Right hindlimb (tissue), 1 donor: Measurements from ENCODE around the gene DPYSL3.

ENCODE experiments used
- DNase-seq: peaks from one replicate; pipeline ENCODE4 v3.0.0-alpha.2; 2018

Gene DPYSL3

DNA sequence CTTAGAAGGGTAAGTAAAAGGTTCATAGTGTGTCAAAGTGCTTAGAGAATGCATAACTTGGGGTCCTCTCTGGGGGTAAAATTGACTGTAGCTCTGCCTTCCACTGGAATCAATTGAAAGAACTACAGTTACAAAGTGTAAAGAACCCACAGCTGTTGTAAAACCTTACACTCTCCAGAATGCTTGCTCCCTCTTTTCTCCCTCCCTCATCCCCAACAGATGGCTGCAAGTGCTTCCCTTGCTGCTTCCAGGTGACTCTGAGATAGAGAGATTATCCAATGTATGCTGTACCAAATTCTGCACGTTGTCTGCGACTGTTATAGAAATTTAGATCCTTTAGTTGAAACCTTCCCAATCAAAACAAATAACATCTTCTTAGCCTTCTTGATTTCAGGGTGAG is 149.1 kb downstream of the DPYSL3 start:
- no peak for DNase-seq

DNA sequence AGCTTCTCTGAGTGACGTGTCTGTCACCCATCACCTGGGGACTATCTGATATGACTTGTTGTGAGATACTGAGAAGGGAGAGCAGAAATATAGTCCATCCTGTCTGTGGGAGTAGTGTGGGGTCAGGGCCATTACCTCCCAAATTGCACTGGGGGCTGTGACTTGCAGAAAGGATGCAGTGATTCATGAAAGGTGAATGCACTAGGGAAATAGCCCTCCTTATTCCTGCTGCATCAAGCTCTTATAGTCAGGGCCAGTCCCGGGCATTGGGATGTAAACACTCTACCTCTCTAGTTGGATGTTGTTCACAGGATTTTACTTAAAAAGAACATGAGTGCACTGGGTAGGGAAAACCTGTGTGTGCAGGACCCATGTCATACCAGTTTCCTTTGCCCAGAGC is 150.3 kb downstream of the DPYSL3 start:
- DNase-seq: no peak

DNA sequence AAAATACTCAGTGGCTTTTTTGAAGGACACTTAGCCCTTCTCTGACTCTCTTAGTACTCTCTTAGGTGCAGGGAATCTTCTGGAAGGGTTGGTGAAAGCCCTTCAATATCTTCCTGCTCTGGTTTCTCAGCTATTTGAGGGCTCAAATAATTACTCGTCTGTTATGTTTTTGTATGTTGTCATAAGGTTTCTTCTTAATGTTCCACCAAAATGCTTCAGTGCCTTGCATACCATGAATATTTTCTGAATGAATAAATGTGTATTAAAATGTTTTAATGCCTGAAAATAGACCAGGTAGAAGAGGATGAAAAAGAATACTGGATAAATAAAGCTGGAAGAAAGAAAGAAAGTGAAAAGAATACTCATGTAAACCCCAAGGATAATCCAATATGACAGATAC is 150.8 kb downstream of the DPYSL3 start:
- DNase-seq: no peak

DNA sequence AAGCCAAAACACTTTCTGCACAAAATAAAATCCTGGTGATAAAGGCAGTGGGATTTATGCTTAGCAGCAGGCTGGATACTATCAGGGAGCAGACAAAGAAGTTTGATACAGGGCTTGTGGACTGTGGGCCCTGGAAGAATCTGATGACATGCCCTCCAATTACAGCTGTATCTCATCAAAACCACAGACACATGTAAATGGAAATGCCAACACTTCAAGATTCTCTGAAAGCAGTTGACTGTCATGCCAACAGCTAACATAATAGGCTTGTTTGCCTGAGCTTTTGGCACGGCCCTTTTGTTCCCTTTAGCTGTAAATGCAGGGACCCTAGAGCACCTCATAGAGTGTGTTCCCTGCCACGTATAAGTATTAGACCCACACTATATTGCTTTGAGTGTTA is 160.6 kb downstream of the DPYSL3 start:
- no peak for DNase-seq

DNA sequence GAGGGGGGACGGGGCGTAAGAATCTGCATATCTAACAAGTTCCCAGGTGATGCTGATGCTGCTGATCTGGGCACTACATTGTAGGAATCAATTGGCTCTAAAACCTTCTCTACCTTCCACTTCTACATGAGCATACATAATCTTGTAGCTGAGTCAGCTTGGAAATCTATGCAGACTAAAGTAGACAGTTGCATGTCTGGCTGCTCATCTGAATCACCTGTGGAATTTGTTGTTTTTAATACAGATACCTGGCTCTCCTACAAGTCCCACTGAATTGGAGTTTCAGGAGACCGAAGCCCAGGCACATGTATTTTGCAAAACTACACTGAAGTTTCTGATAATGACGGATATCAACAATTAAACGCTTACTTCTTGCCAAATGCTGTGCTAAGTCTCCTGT is 161.4 kb downstream of the DPYSL3 start:
- no peak for DNase-seq

DNA sequence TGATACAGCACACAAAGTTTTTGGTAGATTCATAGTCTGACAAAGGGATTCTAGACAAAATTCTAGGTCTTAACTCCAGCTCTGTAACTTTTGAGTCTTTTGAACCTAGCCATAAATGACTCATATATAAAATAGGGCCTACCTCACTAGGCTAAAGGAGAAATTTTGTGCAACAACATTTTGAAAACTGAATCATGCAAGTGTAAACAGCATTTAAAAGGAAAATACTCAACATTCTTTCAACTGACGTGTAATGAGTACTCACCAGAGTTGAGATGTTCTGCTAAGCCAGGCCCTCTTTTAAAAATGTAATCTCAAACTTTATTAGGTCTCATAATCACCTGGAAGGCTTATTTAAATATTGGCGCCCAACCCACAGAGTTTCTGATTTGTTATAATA is 161.8 kb downstream of the DPYSL3 start:
- no peak for DNase-seq

DNA sequence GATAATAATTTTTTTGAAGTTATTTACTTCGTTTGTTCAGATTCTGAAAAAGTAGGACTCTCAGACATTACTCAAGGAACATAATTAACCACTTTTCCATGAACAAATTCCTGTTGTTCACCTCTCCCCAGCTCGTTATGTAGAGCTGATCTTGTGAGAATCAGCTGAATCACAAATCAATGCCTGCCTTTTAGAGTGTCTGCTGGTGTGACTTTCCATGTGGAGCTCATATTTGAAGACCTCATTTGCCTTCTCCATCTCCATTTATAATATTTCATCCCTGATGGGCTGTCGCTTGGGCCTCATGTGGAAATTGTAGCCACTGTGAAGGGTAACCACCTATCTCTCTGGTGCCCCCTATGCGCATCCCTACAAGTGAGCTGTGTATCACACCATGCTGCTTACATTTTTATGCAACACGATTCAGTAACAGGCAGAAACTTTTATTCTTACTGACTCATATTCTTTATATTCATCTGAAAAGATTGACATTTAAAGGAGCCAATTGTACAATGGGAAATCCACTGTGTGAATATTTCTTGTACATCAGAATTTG is 163.8 kb downstream of the DPYSL3 start:
- no peak for DNase-seq

DNA sequence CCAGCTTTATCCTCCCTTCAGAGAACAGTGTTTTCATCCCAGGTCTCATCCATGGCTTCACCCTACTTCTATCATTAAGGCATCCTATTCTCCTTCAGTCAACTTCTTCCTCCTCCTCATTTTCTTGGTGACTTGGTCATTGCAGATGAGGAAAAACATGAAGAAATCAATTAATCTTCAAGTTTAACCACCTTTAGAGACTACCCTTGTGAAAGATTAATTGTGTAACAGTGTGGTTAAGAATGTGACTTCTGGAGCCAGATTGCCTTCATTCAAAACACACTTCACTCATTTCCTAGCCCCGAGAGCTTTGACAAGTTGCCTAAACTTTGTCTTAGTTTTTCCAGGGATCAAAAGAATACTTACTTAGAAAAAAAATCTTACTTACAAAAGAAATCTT is 165.0 kb downstream of the DPYSL3 start:
- DNase-seq: no peak

DNA sequence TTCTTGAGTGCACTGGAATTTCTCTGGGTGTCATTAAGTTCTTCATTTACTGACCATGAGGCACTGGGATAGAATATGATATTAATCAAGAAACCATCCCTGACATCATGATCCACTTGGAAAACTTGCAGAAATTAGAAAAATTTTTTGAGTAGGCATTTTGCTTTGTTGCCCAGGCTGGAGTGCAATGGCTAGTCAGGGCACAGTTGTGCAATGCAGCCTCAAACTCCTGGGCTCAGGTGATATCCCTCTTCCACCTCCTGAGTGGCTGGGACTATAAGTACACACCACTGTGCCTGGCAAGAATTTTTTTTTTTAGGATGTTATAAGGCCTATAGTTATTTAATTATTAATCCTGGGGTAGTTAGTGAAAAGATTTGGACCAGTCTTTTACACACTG is 168.5 kb downstream of the DPYSL3 start:
- no peak for DNase-seq

DNA sequence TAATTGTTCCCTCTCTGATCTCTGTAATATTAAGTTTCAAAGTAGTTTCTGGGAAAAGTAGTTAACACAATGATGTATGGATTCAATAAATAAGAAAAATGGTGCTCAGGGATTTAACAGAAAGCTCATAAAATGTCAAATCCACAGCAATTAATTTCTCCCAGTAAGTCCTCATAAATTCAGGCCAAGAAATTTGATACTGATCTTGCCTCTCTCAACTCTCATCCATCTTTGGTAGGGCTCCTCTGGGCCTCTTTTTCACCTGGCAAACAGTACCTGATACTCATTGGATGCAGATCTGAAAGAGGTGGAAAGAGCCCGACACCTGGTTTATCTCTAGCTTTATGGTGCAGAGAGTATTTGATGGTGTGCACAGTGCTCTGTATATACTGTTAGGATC is 168.9 kb downstream of the DPYSL3 start:
- DNase-seq: no peak
